Naive B cell (primary cell): Measurements from ENCODE around the gene KANSL1. TPM values are rescaled to one million over a fixed set of nuclear protein-coding genes. Genes with fewer than 3 reads are reported as not detected.

Source experiments
- ATAC-seq, 2 donors: fragments of 150-1000 bp; cut with Tn5 transposase; 2 replicates each; pipeline ENCODE4 v1.10.0; 2021; ENCODE audit warnings: low read depth in 2 of 2, mild to moderate bottlenecking in 2 of 2, moderate library complexity in 2 of 2
- DNase-seq: peaks from one replicate; pipeline ENCODE4 v3.0.0; 2022
- H3K27ac Mint-ChIP-seq, 6 donors: one replicate each; pipeline ENCODE4 v1.8.0; 2020 to 2022; ENCODE audit warnings: mild to moderate bottlenecking in 6 of 6, mixed read lengths in 6 of 6, moderate library complexity in 5 of 6, inconsistent platforms in 2 of 6
- H3K27me3 Mint-ChIP-seq, 3 donors: one replicate each; pipeline ENCODE4 v1.8.0; 2021 to 2022; ENCODE audit warnings: mixed read lengths in 3 of 3, mild to moderate bottlenecking in 1 of 3
- H3K36me3 Mint-ChIP-seq, 2 donors: one replicate each; pipeline ENCODE4 v1.8.0; 2020 to 2022; ENCODE audit warnings: mixed read lengths in 2 of 2, inconsistent platforms in 1 of 2, mild to moderate bottlenecking in 1 of 2
- H3K4me1 Mint-ChIP-seq, 3 donors: one replicate each; pipeline ENCODE4 v1.8.0; 2020 to 2022; ENCODE audit warnings: mixed read lengths in 3 of 3, inconsistent platforms in 1 of 3, mild to moderate bottlenecking in 1 of 3, moderate library complexity in 1 of 3
- H3K4me3 Mint-ChIP-seq, 8 donors: one replicate each; pipeline ENCODE4 v1.8.0; 2020 to 2022; ENCODE audit warnings: mild to moderate bottlenecking in 8 of 8, mixed read lengths in 8 of 8, moderate library complexity in 8 of 8, inconsistent platforms in 2 of 8
- H3K9me3 Mint-ChIP-seq, 7 donors: one replicate each; pipeline ENCODE4 v1.8.0; 2020 to 2022; ENCODE audit warnings: mixed read lengths in 7 of 7, mild to moderate bottlenecking in 5 of 7, inconsistent platforms in 2 of 7, moderate library complexity in 1 of 7
- polyA plus RNA-seq, 6 donors: library from polyadenylated mRNA; unstranded; fragments of 300-500 nt; fragmentation: Illumina TruSeq; gene quantifications; one replicate each; pipeline ENCODE4 v1.2.3, GENCODE V29; 2021; ENCODE audit warnings: low read depth in 6 of 6

The KANSL1 gene
- polyA plus RNA-seq, 6 donors from 2014 or later = 5.8 to 27.5 (median 16.5) TPM

- Mint-ChIP-seq H3K27me3 (no peaks in the 10 kb centered on the region), H3K36me3 (peaks cover 7 to 15% of the 10 kb centered on the region in 2 donors), H3K27ac (peak overlapping the region in 5 of 6 donors; percentile 0 to 82 (median 21)), H3K9me3 (no peaks in the 10 kb centered on the region), H3K4me1 (peaks cover 36 to 62% (median 54%) of the 10 kb centered on the region in 3 donors), H3K4me3 (no peak overlapping the region)
- no peak for ATAC-seq
- no peak for DNase-seq
Observed at GRCh38 chr17:46170639-46171429, 22.4 kb downstream of the KANSL1 start.

- Mint-ChIP-seq H3K9me3 (no peaks in the 10 kb centered on the region), H3K4me3 (peak overlapping the region in 1 of 8 donors; percentile 21), H3K4me1 (peaks cover 35 to 56% (median 53%) of the 10 kb centered on the region in 3 donors), H3K27ac (peak overlapping the region in 5 of 6 donors; percentile 0 to 82 (median 33)), H3K27me3 (no peaks in the 10 kb centered on the region), H3K36me3 (peaks cover 7 to 15% of the 10 kb centered on the region in 2 donors)
- no peak for ATAC-seq
- DNase-seq = no peak
Observed at GRCh38 chr17:46169913-46170638, 23.2 kb downstream of the KANSL1 start.

GRCh38 chr17:46167826-46168569 is 25.2 kb downstream of the KANSL1 start:
- Mint-ChIP-seq H3K4me1 (peaks cover 48 to 62% (median 62%) of the 10 kb centered on the region in 3 donors), H3K27me3 (no peaks in the 10 kb centered on the region), H3K9me3 (no peaks in the 10 kb centered on the region), H3K36me3 (peaks cover 9 to 15% of the 10 kb centered on the region in 2 donors), H3K27ac (peak overlapping the region in 4 of 6 donors; percentile 24 to 54 (median 44)), H3K4me3 (peak overlapping the region in 1 of 8 donors; percentile 0)
- ATAC-seq (no peak), DNase-seq (no peak)

- peak overlapping the region in 1 of 8 donors; percentile 2 for H3K4me3 Mint-ChIP-seq
- no peak for DNase-seq
- ATAC-seq = no peak
- H3K27me3 Mint-ChIP-seq = no peaks in the 10 kb centered on the region
- H3K9me3 Mint-ChIP-seq = no peaks in the 10 kb centered on the region
- H3K27ac Mint-ChIP-seq = peak overlapping the region in 1 of 6 donors; percentile 82
- H3K36me3 Mint-ChIP-seq = peaks cover 12 to 16% of the 10 kb centered on the region in 2 donors
- H3K4me1 Mint-ChIP-seq = peaks cover 50 to 65% (median 64%) of the 10 kb centered on the region in 3 donors
Observed at GRCh38 chr17:46167267-46167666, 26.0 kb downstream of the KANSL1 start.

GRCh38 chr17:46166692-46167249 is 26.5 kb downstream of the KANSL1 start:
- no peak for ATAC-seq
- Mint-ChIP-seq H3K4me1 (peaks cover 50 to 70% (median 64%) of the 10 kb centered on the region in 3 donors), H3K4me3 (peak overlapping the region in 4 of 8 donors; percentile 2 to 36 (median 12)), H3K9me3 (no peaks in the 10 kb centered on the region), H3K27me3 (no peaks in the 10 kb centered on the region), H3K27ac (peak overlapping the region in 3 of 6 donors; percentile 49 to 91 (median 82)), H3K36me3 (peaks cover 12 to 18% of the 10 kb centered on the region in 2 donors)
- DNase-seq = no peak

GRCh38 chr17:46163929-46164594 is 29.2 kb downstream of the KANSL1 start:
- Mint-ChIP-seq H3K36me3 (peaks cover 0 to 18% of the 10 kb centered on the region in 2 donors), H3K27me3 (no peaks in the 10 kb centered on the region)

GRCh38 chr17:46163316-46163715 is 29.9 kb downstream of the KANSL1 start:
- Mint-ChIP-seq H3K27me3 (no peaks in the 10 kb centered on the region), H3K27ac (peak overlapping the region in 4 of 6 donors; percentile 11 to 96 (median 66)), H3K9me3 (no peaks in the 10 kb centered on the region), H3K4me1 (peaks cover 66 to 78% (median 66%) of the 10 kb centered on the region in 3 donors), H3K36me3 (peaks cover 0 to 18% of the 10 kb centered on the region in 2 donors), H3K4me3 (peak overlapping the region in 4 of 8 donors; percentile 1 to 79 (median 18))
- DNase-seq = no peak
- no peak for ATAC-seq

More at GRCh38 chr17:46163929-46164594, 29.2 kb downstream of the KANSL1 start:
- ATAC-seq = no peak
- DNase-seq = no peak
- Mint-ChIP-seq H3K4me1 (peaks cover 60 to 72% (median 61%) of the 10 kb centered on the region in 3 donors), H3K4me3 (peak overlapping the region in 4 of 8 donors; percentile 1 to 79 (median 2)), H3K9me3 (no peaks in the 10 kb centered on the region), H3K27ac (peak overlapping the region in 3 of 6 donors; percentile 1 to 96 (median 56))

GRCh38 chr17:46162866-46163265 is 30.4 kb downstream of the KANSL1 start:
- Mint-ChIP-seq H3K27ac (peak overlapping the region in 4 of 6 donors; percentile 4 to 56 (median 10)), H3K4me1 (peaks cover 65 to 78% (median 66%) of the 10 kb centered on the region in 3 donors), H3K36me3 (peaks cover 0 to 18% of the 10 kb centered on the region in 2 donors), H3K9me3 (no peaks in the 10 kb centered on the region), H3K4me3 (peak overlapping the region in 1 of 8 donors; percentile 1), H3K27me3 (no peaks in the 10 kb centered on the region)
- DNase-seq (no peak), ATAC-seq (no peak)

GRCh38 chr17:46160169-46160568 is 33.1 kb downstream of the KANSL1 start:
- Mint-ChIP-seq H3K4me1 (peaks cover 71 to 93% (median 80%) of the 10 kb centered on the region in 3 donors), H3K9me3 (no peaks in the 10 kb centered on the region), H3K4me3 (peak overlapping the region in 1 of 8 donors; percentile 7), H3K27ac (peak overlapping the region in 4 of 6 donors; percentile 4 to 74 (median 48)), H3K36me3 (peaks cover 0 to 11% of the 10 kb centered on the region in 2 donors), H3K27me3 (no peaks in the 10 kb centered on the region)
- ATAC-seq = no peak
- DNase-seq = no peak

GRCh38 chr17:46159686-46160085 is 33.5 kb downstream of the KANSL1 start:
- H3K27me3 Mint-ChIP-seq = no peaks in the 10 kb centered on the region
- H3K9me3 Mint-ChIP-seq = no peaks in the 10 kb centered on the region
- DNase-seq = no peak
- ATAC-seq = no peak
- peaks cover 0 to 11% of the 10 kb centered on the region in 2 donors for H3K36me3 Mint-ChIP-seq
- peak overlapping the region in 3 of 6 donors; percentile 21 to 62 (median 27) for H3K27ac Mint-ChIP-seq
- H3K4me3 Mint-ChIP-seq = peak overlapping the region in 1 of 8 donors; percentile 6
- H3K4me1 Mint-ChIP-seq = peaks cover 69 to 92% (median 77%) of the 10 kb centered on the region in 3 donors

- no peak for ATAC-seq
- no peak for DNase-seq
- Mint-ChIP-seq H3K4me3 (peak overlapping the region in 3 of 8 donors; percentile 6 to 57 (median 45)), H3K27ac (peak overlapping the region in 3 of 6 donors; percentile 27 to 77 (median 68)), H3K36me3 (peaks cover 0 to 11% of the 10 kb centered on the region in 2 donors), H3K9me3 (no peaks in the 10 kb centered on the region), H3K4me1 (peaks cover 69 to 90% (median 76%) of the 10 kb centered on the region in 3 donors), H3K27me3 (no peaks in the 10 kb centered on the region)
Observed at GRCh38 chr17:46158323-46159296, 34.6 kb downstream of the KANSL1 start.
